ENCODE results near the gene SPTBN5. TPM values are rescaled to one million over a fixed set of nuclear protein-coding genes. Genes with fewer than 3 reads are reported as not detected.

SPTBN5 gene
- total RNA-seq, 1 donor from 2014 or later = 0.32 TPM

- no peaks in the 10 kb centered on the region for H3K4me1 Mint-ChIP-seq (ENCODE audit: low read depth, unreplicated experiment)
- peaks cover 5% of the 10 kb centered on the region for H3K36me3 Mint-ChIP-seq (ENCODE audit: unreplicated experiment)
- no peak overlapping the region for H3K4me3 Mint-ChIP-seq (ENCODE audit: unreplicated experiment)
- TF ChIP-seq CTCF (IDR thresholded peaks at IDR 0.05; ENCODE audit: partially characterized antibody, unreplicated experiment) = no peak
- no peak overlapping the region for H3K27ac Mint-ChIP-seq (ENCODE audit: unreplicated experiment)
- no peak for DNase-seq
- H3K9me3 Mint-ChIP-seq (ENCODE audit: unreplicated experiment) = peaks cover 6% of the 10 kb centered on the region
- peaks cover 15% of the 10 kb centered on the region for H3K27me3 Mint-ChIP-seq (ENCODE audit: unreplicated experiment)
These were observed 17.8 kb downstream of the SPTBN5 start for GRCh38 chr15:41876007-41876406.

GRCh38 chr15:41874736-41875135 lies 19.1 kb downstream of the SPTBN5 start:
- H3K9me3 Mint-ChIP-seq (ENCODE audit: unreplicated experiment) = peaks cover 6% of the 10 kb centered on the region
- H3K4me3 Mint-ChIP-seq (ENCODE audit: unreplicated experiment) = no peak overlapping the region
- peaks cover 13% of the 10 kb centered on the region for H3K27me3 Mint-ChIP-seq (ENCODE audit: unreplicated experiment)
- H3K36me3 Mint-ChIP-seq (ENCODE audit: unreplicated experiment) = peaks cover 5% of the 10 kb centered on the region
- H3K27ac Mint-ChIP-seq (ENCODE audit: unreplicated experiment) = no peak overlapping the region
- DNase-seq = no peak
- no peak for TF ChIP-seq CTCF (IDR thresholded peaks at IDR 0.05; ENCODE audit: partially characterized antibody, unreplicated experiment)
- H3K4me1 Mint-ChIP-seq (ENCODE audit: low read depth, unreplicated experiment) = no peaks in the 10 kb centered on the region

- Mint-ChIP-seq H3K9me3 (ENCODE audit: unreplicated experiment) (peaks cover 3% of the 10 kb centered on the region), H3K27me3 (ENCODE audit: unreplicated experiment) (peaks cover 8% of the 10 kb centered on the region), H3K4me3 (ENCODE audit: unreplicated experiment) (no peak overlapping the region)
These were observed 20.1 kb downstream of the SPTBN5 start for GRCh38 chr15:41873711-41874110.

GRCh38 chr15:41872166-41872747 lies 21.6 kb downstream of the SPTBN5 start:
- no peak overlapping the region for H3K4me3 Mint-ChIP-seq (ENCODE audit: unreplicated experiment)
- DNase-seq = no peak
- no peaks in the 10 kb centered on the region for H3K4me1 Mint-ChIP-seq (ENCODE audit: low read depth, unreplicated experiment)
- no peak for TF ChIP-seq CTCF (IDR thresholded peaks at IDR 0.05; ENCODE audit: partially characterized antibody, unreplicated experiment)
- peaks cover 10% of the 10 kb centered on the region for H3K27me3 Mint-ChIP-seq (ENCODE audit: unreplicated experiment)
- no peak overlapping the region for H3K27ac Mint-ChIP-seq (ENCODE audit: unreplicated experiment)
- H3K9me3 Mint-ChIP-seq (ENCODE audit: unreplicated experiment) = peaks cover 2% of the 10 kb centered on the region
- peaks cover 5% of the 10 kb centered on the region for H3K36me3 Mint-ChIP-seq (ENCODE audit: unreplicated experiment)

More at GRCh38 chr15:41873711-41874110, 20.1 kb downstream of the SPTBN5 start:
- no peak for TF ChIP-seq CTCF (IDR thresholded peaks at IDR 0.05; ENCODE audit: partially characterized antibody, unreplicated experiment)
- H3K27ac Mint-ChIP-seq (ENCODE audit: unreplicated experiment) = no peak overlapping the region
- DNase-seq = no peak
- H3K36me3 Mint-ChIP-seq (ENCODE audit: unreplicated experiment) = peaks cover 5% of the 10 kb centered on the region
- no peaks in the 10 kb centered on the region for H3K4me1 Mint-ChIP-seq (ENCODE audit: low read depth, unreplicated experiment)

GRCh38 chr15:41871175-41871905 lies 22.5 kb downstream of the SPTBN5 start:
- no peak overlapping the region for H3K27ac Mint-ChIP-seq (ENCODE audit: unreplicated experiment)

More at GRCh38 chr15:41871175-41871905, 22.5 kb downstream of the SPTBN5 start:
- Mint-ChIP-seq H3K27me3 (ENCODE audit: unreplicated experiment) (peaks cover 10% of the 10 kb centered on the region), H3K9me3 (ENCODE audit: unreplicated experiment) (peaks cover 2% of the 10 kb centered on the region), H3K4me3 (ENCODE audit: unreplicated experiment) (no peak overlapping the region), H3K4me1 (ENCODE audit: low read depth, unreplicated experiment) (no peaks in the 10 kb centered on the region), H3K36me3 (ENCODE audit: unreplicated experiment) (peaks cover 5% of the 10 kb centered on the region)
- no peak for TF ChIP-seq CTCF (IDR thresholded peaks at IDR 0.05; ENCODE audit: partially characterized antibody, unreplicated experiment)
- no peak for DNase-seq
